Endodermal cell (in vitro differentiated cells): Measurements from ENCODE around the gene TNFRSF1A. TPM values are rescaled to one million over a fixed set of nuclear protein-coding genes. Genes with fewer than 3 reads are reported as not detected.
A peak's percentile ranks its signal among the peaks of the same experiment; 100 is the strongest.

ENCODE experiments used
- DNase-seq: peaks from one replicate; pipeline ENCODE4 v3.0.0-alpha.2; 2017
- H3K27ac ChIP-seq: 2 replicates; pipeline ENCODE4 v1.5.1; 2013; ENCODE audit warnings: mild to moderate bottlenecking, low read depth, low read length, moderate library complexity
- H3K27me3 ChIP-seq: 2 replicates; pipeline ENCODE4 v1.6.1; 2013; ENCODE audit warnings: mild to moderate bottlenecking, low read length, moderate library complexity; ENCODE audit not compliant: insufficient read depth, control insufficient read depth, poor library complexity, severe bottlenecking
- H3K36me3 ChIP-seq: 2 replicates; pipeline ENCODE4 v1.7.0; 2013; ENCODE audit warnings: mild to moderate bottlenecking, low read length, moderate library complexity; ENCODE audit not compliant: control insufficient read depth, insufficient read depth
- H3K4me1 ChIP-seq: one replicate; pipeline ENCODE4 v1.7.0; 2013; ENCODE audit warnings: low read length; ENCODE audit not compliant: control insufficient read depth, insufficient read depth
- H3K4me3 ChIP-seq: 2 replicates; pipeline ENCODE4 v1.5.1; 2013; ENCODE audit warnings: mild to moderate bottlenecking, low read length, moderate library complexity
- H3K9ac ChIP-seq: 2 replicates; pipeline ENCODE4 v1.6.1; 2013; ENCODE audit warnings: mild to moderate bottlenecking, low read length, moderate library complexity; ENCODE audit not compliant: poor library complexity, severe bottlenecking; ENCODE audit errors: extremely low read depth
- H3K9me3 ChIP-seq: 2 replicates; pipeline ENCODE4 v1.6.1; 2013; ENCODE audit warnings: mild to moderate bottlenecking, low read length, moderate library complexity; ENCODE audit not compliant: control insufficient read depth
- H3K27ac Mint-ChIP-seq: 2 replicates; pipeline ENCODE4 v1.8.0; 2020; ENCODE audit warnings: mixed read lengths
- H3K27me3 Mint-ChIP-seq: 2 replicates; pipeline ENCODE4 v1.8.0; 2021; ENCODE audit warnings: mild to moderate bottlenecking, mixed read lengths; ENCODE audit not compliant: insufficient read depth
- H3K36me3 Mint-ChIP-seq: 2 replicates; pipeline ENCODE4 v1.8.0; 2020; ENCODE audit warnings: low read depth, mixed read lengths
- H3K4me1 Mint-ChIP-seq: 2 replicates; pipeline ENCODE4 v1.8.0; 2020; ENCODE audit warnings: mixed read lengths
- H3K4me3 Mint-ChIP-seq: 2 replicates; pipeline ENCODE4 v1.8.0; 2020; ENCODE audit warnings: mild to moderate bottlenecking, moderate library complexity, mixed read lengths
- H3K9me3 Mint-ChIP-seq: 2 replicates; pipeline ENCODE4 v1.8.0; 2020; ENCODE audit warnings: mild to moderate bottlenecking, mixed read lengths
- CTCF ChIP-seq: fragments of 200-600 bp; sonication (generic); conservative IDR thresholded peaks from 2 replicates; pipeline ENCODE4 v1.5.0; 2021; ENCODE audit warnings: antibody characterized with exemption, mild to moderate bottlenecking
- WGBS, 2 experiments: methylation state at CpG; one replicate each; pipeline versions ENCODE4 v1.1.5 to v1.1.7; 2013; ENCODE audit warnings: missing lambda C conversion rate in 2 of 2, mixed read lengths in 1 of 2; ENCODE audit not compliant: insufficient coverage in 1 of 2, insufficient read length in 1 of 2; 5-methylcytosine and 5-hydroxymethylcytosine counted together
- total RNA-seq, 2 donors: library from RNA; stranded (reverse); fragmentation: NEBNext Ultra II Directional in 1 of 2; extraction: Animal tissue kit (Norgen Biotek cat#: 25700) in 1 of 2; gene quantifications; 2 replicates in 1 of 2; 3 replicates in 1 of 2; pipeline ENCODE4 v1.2.1, GENCODE V29; 2021

The TNFRSF1A gene
- total RNA-seq, 2 donors from 2014 or later, result 43.2 to 86.2 TPM

- no peak overlapping the region for H3K27ac ChIP-seq
- peaks cover 35% of the 10 kb centered on the region for H3K4me1 ChIP-seq
- 76 to 89% methylated on average over 2 to 4 of the region's 4 CpGs for WGBS, 2 experiments
Observed at GRCh38 chr12:6377667-6377994, 35.8 kb upstream of the TNFRSF1A start.

GRCh38 chr12:6376870-6377666, 35.2 kb upstream of the TNFRSF1A start:
- no peaks in the 10 kb centered on the region for H3K9me3 Mint-ChIP-seq
- Histone ChIP-seq H3K27me3 (no peaks in the 10 kb centered on the region), H3K9ac (peak overlapping the region; percentile 64), H3K4me1 (peaks cover 32% of the 10 kb centered on the region), H3K9me3 (no peaks in the 10 kb centered on the region), H3K27ac (peak overlapping the region; percentile 72), H3K4me3 (no peak overlapping the region), H3K36me3 (no peaks in the 10 kb centered on the region)
- H3K27me3 Mint-ChIP-seq, result peaks cover 14% of the 10 kb centered on the region
- peak overlapping the region; percentile 97 for H3K27ac Mint-ChIP-seq
- WGBS, 2 experiments, result 65 to 67% methylated on average over 7 to 10 of the region's 10 CpGs
- H3K4me3 Mint-ChIP-seq, result peak overlapping the region; percentile 58
- peaks cover 82% of the 10 kb centered on the region for H3K4me1 Mint-ChIP-seq
- H3K36me3 Mint-ChIP-seq, result peaks cover 2% of the 10 kb centered on the region
- peak; percentile 62 for DNase-seq
- no peak for TF ChIP-seq CTCF

More at GRCh38 chr12:6377667-6377994, 35.8 kb upstream of the TNFRSF1A start:
- H3K27ac Mint-ChIP-seq, result peak overlapping the region; percentile 97
- Histone ChIP-seq H3K4me3 (no peak overlapping the region), H3K9me3 (no peaks in the 10 kb centered on the region), H3K9ac (no peak overlapping the region), H3K36me3 (no peaks in the 10 kb centered on the region), H3K27me3 (peaks cover 1% of the 10 kb centered on the region)
- no peaks in the 10 kb centered on the region for H3K9me3 Mint-ChIP-seq
- DNase-seq, result peak; percentile 62
- no peaks in the 10 kb centered on the region for H3K36me3 Mint-ChIP-seq
- H3K4me1 Mint-ChIP-seq, result peaks cover 82% of the 10 kb centered on the region
- H3K4me3 Mint-ChIP-seq, result peak overlapping the region; percentile 58
- peaks cover 18% of the 10 kb centered on the region for H3K27me3 Mint-ChIP-seq
- TF ChIP-seq CTCF, result no peak

GRCh38 chr12:6376079-6376869, 34.4 kb upstream of the TNFRSF1A start:
- H3K36me3 Mint-ChIP-seq, result peaks cover 2% of the 10 kb centered on the region
- peak overlapping the region; percentile 58 for H3K4me3 Mint-ChIP-seq
- WGBS, 2 experiments, result 17 to 31% methylated on average over 6 to 17 of the region's 19 CpGs
- peak; percentile 94 for DNase-seq
- peaks cover 32% of the 10 kb centered on the region for H3K4me1 ChIP-seq
- peak; percentile 84 for TF ChIP-seq CTCF
- H3K9ac ChIP-seq, result peak overlapping the region; percentile 64
- H3K36me3 ChIP-seq, result no peaks in the 10 kb centered on the region
- H3K27me3 ChIP-seq, result no peaks in the 10 kb centered on the region
- peak overlapping the region; percentile 74 for H3K4me3 ChIP-seq
- peaks cover 76% of the 10 kb centered on the region for H3K4me1 Mint-ChIP-seq
- peak overlapping the region; percentile 72 for H3K27ac ChIP-seq
- H3K9me3 Mint-ChIP-seq, result no peaks in the 10 kb centered on the region
- peak overlapping the region; percentile 97 for H3K27ac Mint-ChIP-seq
- H3K9me3 ChIP-seq, result no peaks in the 10 kb centered on the region
- H3K27me3 Mint-ChIP-seq, result peaks cover 10% of the 10 kb centered on the region
